Peyer's patch (tissue), 4 donors: ENCODE measurements around the gene DGCR8.

ENCODE experiments used
- CTCF ChIP-seq, 6 experiments: fragments of 450-650 bp in 4 of 6; fragments of 200-600 bp in 2 of 6; sonication (generic) in 1 of 6; IDR thresholded peaks; one replicate each; pipeline ENCODE4 v1.5.1; 2017 to 2019; ENCODE audit warnings: antibody characterized with exemption in 6 of 6, mild to moderate bottlenecking in 3 of 6, moderate library complexity in 1 of 6
- POLR2A ChIP-seq, 2 donors: fragments of 450-650 bp; IDR thresholded peaks; one replicate each; pipeline ENCODE4 v1.5.1; 2017; ENCODE audit warnings: antibody characterized with exemption in 2 of 2, mild to moderate bottlenecking in 2 of 2, moderate library complexity in 2 of 2

- TF ChIP-seq CTCF (IDR thresholded peaks at IDR 0.05) (no peak), POLR2A (IDR thresholded peaks at IDR 0.05) (no peak)
Measured at GRCh38 chr22:20064140-20064480, 15.9 kb upstream of the DGCR8 start.
